PFSK-1 (cell line): ENCODE data around the gene ITPKB.

Source experiments
- FOXP2 ChIP-seq: optimal IDR thresholded peaks from 2 replicates; pipeline ENCODE3; 2011; ENCODE audit warnings: borderline replicate concordance, control low read depth, inconsistent platforms; ENCODE audit not compliant: insufficient read depth; ENCODE audit errors: extremely low read length, extremely low read depth
- POLR2AphosphoS5 ChIP-seq: IDR thresholded peaks from 2 replicates; pipeline ENCODE4 v1.6.1; 2012; ENCODE audit warnings: low read depth, mild to moderate bottlenecking, control low read depth, low read length, moderate library complexity
- REST ChIP-seq, 2 experiments: IDR thresholded peaks; 2 replicates each; pipeline versions ENCODE4 v1.6.1 to v1.8.0; 2011 to 2012; ENCODE audit warnings: low read depth in 2 of 2, low read length in 2 of 2, control low read depth in 1 of 2, inconsistent platforms in 1 of 2, mild to moderate bottlenecking in 1 of 2, moderate library complexity in 1 of 2; ENCODE audit not compliant: insufficient read depth in 1 of 2
- SIN3A ChIP-seq: IDR thresholded peaks from 2 replicates; pipeline ENCODE4 v1.6.1; 2012; ENCODE audit warnings: mild to moderate bottlenecking, low read length, moderate library complexity, borderline replicate concordance; ENCODE audit not compliant: insufficient read depth
- TAF1 ChIP-seq: IDR thresholded peaks from 2 replicates; pipeline ENCODE4 v1.6.1; 2012; ENCODE audit warnings: low read length, control low read depth, borderline replicate concordance; ENCODE audit not compliant: insufficient read depth

ITPKB gene

GRCh38 chr1:226738421-226738994 is 574 bp downstream of the ITPKB start:
- TF ChIP-seq TAF1 = no peak
- no peak for TF ChIP-seq FOXP2
- no peak for TF ChIP-seq SIN3A
- no peak for TF ChIP-seq POLR2AphosphoS5
- TF ChIP-seq REST (IDR thresholded peaks at IDR 0.05; ENCODE audit: insufficient read depth in 1 of 2, low read depth in 2 of 2, low read length in 2 of 2) = no peak

- TF ChIP-seq TAF1 (no peak), SIN3A (no peak), FOXP2 (no peak), REST (IDR thresholded peaks at IDR 0.05; ENCODE audit: insufficient read depth in 1 of 2, low read depth in 2 of 2, low read length in 2 of 2) (no peak), POLR2AphosphoS5 (no peak)
These were observed 1.2 kb downstream of the ITPKB start for GRCh38 chr1:226737819-226738420.

GRCh38 chr1:226736908-226737818 is 1.9 kb downstream of the ITPKB start:
- TF ChIP-seq TAF1 (no peak), FOXP2 (no peak)

- no peak for TF ChIP-seq SIN3A
- TF ChIP-seq TAF1 = no peak
- TF ChIP-seq POLR2AphosphoS5 = no peak
- no peak for TF ChIP-seq REST (IDR thresholded peaks at IDR 0.05; ENCODE audit: insufficient read depth in 1 of 2, low read depth in 2 of 2, low read length in 2 of 2)
- TF ChIP-seq FOXP2 = no peak
These were observed 2.8 kb downstream of the ITPKB start for GRCh38 chr1:226736001-226736907.

- TF ChIP-seq POLR2AphosphoS5 = no peak
- TF ChIP-seq REST (IDR thresholded peaks at IDR 0.05; ENCODE audit: insufficient read depth in 1 of 2, low read depth in 2 of 2, low read length in 2 of 2) = no peak
- TF ChIP-seq FOXP2 = no peak
- no peak for TF ChIP-seq SIN3A
- no peak for TF ChIP-seq TAF1
These were observed 3.5 kb downstream of the ITPKB start for GRCh38 chr1:226735576-226735975.
